G401 (cell line): ENCODE results near the gene CHERP. TPM values are rescaled to one million over a fixed set of nuclear protein-coding genes. Genes with fewer than 3 reads are reported as not detected.
A peak's percentile ranks its signal among the peaks of the same experiment; 100 is the strongest.
"Not testable (repeated sequence)": the region's sequence is repeated elsewhere in the genome, so short reads cannot be mapped to it uniquely, and the experiment has no call there.

ENCODE experiments used
- DNase-seq: peaks from one replicate; pipeline ENCODE4 v3.0.0-alpha.2; 2015; ENCODE audit warnings: low spot score
- in situ Hi-C: cut with HindIII; loops from 2 replicates; pipeline ENCODE4 v1.10.0; 2016; ENCODE audit warnings: low sequenced_read_pairs, mixed read lengths
- total RNA-seq: library from RNA; depleted of rRNA; stranded (reverse); fragments of >200 nt; shearing (Covaris generic); gene quantifications from 2 replicates; pipeline ENCODE4 v1.2.3, GENCODE V29; 2014

Gene CHERP
- total RNA-seq, 1 experiment from 2014 or later = 4.6 TPM

- DNase-seq = no peak
- in situ Hi-C loops = no loop called here
These were observed 35.3 kb downstream of the CHERP start for GRCh38 chr19:16506961-16507360.

- in situ Hi-C loops = not testable (repeated sequence)
These were observed 36.1 kb downstream of the CHERP start for GRCh38 chr19:16506161-16506560.

GRCh38 chr19:16504271-16504670 lies 38.0 kb downstream of the CHERP start:
- in situ Hi-C loops = no loop called here
- no peak for DNase-seq

More at GRCh38 chr19:16506161-16506560, 36.1 kb downstream of the CHERP start:
- DNase-seq = not testable (repeated sequence)

- no peak for DNase-seq
- in situ Hi-C loops = no loop called here
These were observed 44.4 kb downstream of the CHERP start for GRCh38 chr19:16497837-16498236.

GRCh38 chr19:16497042-16497441 lies 45.2 kb downstream of the CHERP start:
- in situ Hi-C loops = no loop called here
- DNase-seq = no peak

- in situ Hi-C loops = no loop called here
- no peak for DNase-seq
These were observed 45.6 kb downstream of the CHERP start for GRCh38 chr19:16496613-16496983.

- in situ Hi-C loops = no loop called here
- peak; percentile 99 for DNase-seq
These were observed 46.1 kb downstream of the CHERP start, which contains the start of the genes C19orf44 and CALR3 for GRCh38 chr19:16495982-16496612. TSS of gene C19orf44 (plus strand) at chr19:16496394. CDS start at chr19:16500793, 4,399 bp downstream. TSS of gene CALR3 (minus strand) at chr19:16496167. CDS start at chr19:16496129, 38 bp downstream.

- DNase-seq, in situ Hi-C loops: not testable (repeated sequence)
These were observed 55.8 kb downstream of the CHERP start for GRCh38 chr19:16486476-16486875.

- in situ Hi-C loops = no loop called here
- no peak for DNase-seq
These were observed 59.5 kb downstream of the CHERP start for GRCh38 chr19:16482745-16483144.

GRCh38 chr19:16477311-16477710 lies 64.9 kb downstream of the CHERP start:
- DNase-seq = no peak
- in situ Hi-C loops = no loop called here

- in situ Hi-C loops = no loop called here
- DNase-seq = no peak
These were observed 65.8 kb downstream of the CHERP start for GRCh38 chr19:16476401-16476800.

GRCh38 chr19:16473875-16474392 lies 68.3 kb downstream of the CHERP start:
- in situ Hi-C loops = no loop called here
- DNase-seq = no peak

GRCh38 chr19:16472992-16473391 lies 69.2 kb downstream of the CHERP start:
- no peak for DNase-seq
- in situ Hi-C loops = no loop called here

GRCh38 chr19:16472559-16472899 lies 69.7 kb downstream of the CHERP start:
- in situ Hi-C loops, DNase-seq: not testable (repeated sequence)

GRCh38 chr19:16470911-16471811 lies 71.1 kb downstream of the CHERP start:
- in situ Hi-C loops = no loop called here
- peak; percentile 46 for DNase-seq

- in situ Hi-C loops = no loop called here
- no peak for DNase-seq
These were observed 71.7 kb downstream of the CHERP start for GRCh38 chr19:16470541-16470910.
